ENCODE measurements around the gene LDB3.

LDB3 gene

GRCh38 chr10:86665218-86665607 lies 3.1 kb upstream of the LDB3 start:
- no peak for DNase-seq

GRCh38 chr10:86665868-86666267 lies 2.4 kb upstream of the LDB3 start:
- no peak for DNase-seq

- no peak for DNase-seq
These were observed 1.8 kb upstream of the LDB3 start for GRCh38 chr10:86666538-86666937.

- no peak for DNase-seq
These were observed 710 bp upstream of the LDB3 start for GRCh38 chr10:86667421-86668181.

GRCh38 chr10:86670290-86670811 lies 2.0 kb downstream of the LDB3 start:
- DNase-seq, result no peak

- DNase-seq, result no peak
These were observed 2.6 kb downstream of the LDB3 start for GRCh38 chr10:86670876-86671275.

GRCh38 chr10:86671419-86671818 lies 3.1 kb downstream of the LDB3 start:
- DNase-seq, result no peak

GRCh38 chr10:86671985-86672710 lies 3.8 kb downstream of the LDB3 start:
- no peak for DNase-seq

GRCh38 chr10:86673216-86673826 lies 5.0 kb downstream of the LDB3 start:
- DNase-seq, result no peak

- no peak for DNase-seq
These were observed 5.7 kb downstream of the LDB3 start for GRCh38 chr10:86673827-86674581.

GRCh38 chr10:86674912-86675311 lies 6.6 kb downstream of the LDB3 start:
- DNase-seq, result no peak

- no peak for DNase-seq
These were observed 9.1 kb downstream of the LDB3 start for GRCh38 chr10:86677374-86677773.

GRCh38 chr10:86678999-86679792 lies 10.9 kb downstream of the LDB3 start:
- no peak for DNase-seq

GRCh38 chr10:86681047-86681446 lies 12.7 kb downstream of the LDB3 start:
- no peak for DNase-seq

GRCh38 chr10:86681722-86682386 lies 13.5 kb downstream of the LDB3 start:
- no peak for DNase-seq

- no peak for DNase-seq
These were observed 14.4 kb downstream of the LDB3 start for GRCh38 chr10:86682675-86683074.

GRCh38 chr10:86684331-86685097 lies 16.2 kb downstream of the LDB3 start:
- DNase-seq, result no peak

GRCh38 chr10:86685416-86685815 lies 17.1 kb downstream of the LDB3 start:
- DNase-seq, result no peak

- DNase-seq, result no peak
These were observed 17.8 kb downstream of the LDB3 start for GRCh38 chr10:86685893-86686632.

GRCh38 chr10:86686972-86687371 lies 18.7 kb downstream of the LDB3 start:
- no peak for DNase-seq
